Measurements from ENCODE around the gene FAM222A. TPM values are rescaled to one million over a fixed set of nuclear protein-coding genes. Genes with fewer than 3 reads are reported as not detected.

FAM222A gene
- total RNA-seq, 2 experiments from 2014 or later = 0.76 to 1.0 TPM

- ChIA-PET CTCF (interaction anchor here (1.0 to 2.5 kb wide), 4 partner anchors 8 to 13 kb away, joined by 3 to 6 read pairs (median 4); no protein-coding TSS in a partner anchor), POLR2A (no interaction called here)
- peaks cover under 1% of the 10 kb centered on the region for H3K36me3 Mint-ChIP-seq (ENCODE audit: low read depth)
- no peak for ATAC-seq
- DNase-seq = no peak
- no peak overlapping the region for H3K27ac Mint-ChIP-seq
- H3K4me1 Mint-ChIP-seq (ENCODE audit: low read depth) = no peaks in the 10 kb centered on the region
- no peaks in the 10 kb centered on the region for H3K27me3 Mint-ChIP-seq
- H3K4me3 Mint-ChIP-seq = no peak overlapping the region
- peaks cover 6% of the 10 kb centered on the region for H3K9me3 Mint-ChIP-seq
- intact Hi-C loops (cut with micrococcal nuclease) = no loop called here
- no peak for TF ChIP-seq CTCF (IDR thresholded peaks at IDR 0.05)
Measured at GRCh38 chr12:109762071-109762672, 48.5 kb downstream of the FAM222A start.

DNA sequence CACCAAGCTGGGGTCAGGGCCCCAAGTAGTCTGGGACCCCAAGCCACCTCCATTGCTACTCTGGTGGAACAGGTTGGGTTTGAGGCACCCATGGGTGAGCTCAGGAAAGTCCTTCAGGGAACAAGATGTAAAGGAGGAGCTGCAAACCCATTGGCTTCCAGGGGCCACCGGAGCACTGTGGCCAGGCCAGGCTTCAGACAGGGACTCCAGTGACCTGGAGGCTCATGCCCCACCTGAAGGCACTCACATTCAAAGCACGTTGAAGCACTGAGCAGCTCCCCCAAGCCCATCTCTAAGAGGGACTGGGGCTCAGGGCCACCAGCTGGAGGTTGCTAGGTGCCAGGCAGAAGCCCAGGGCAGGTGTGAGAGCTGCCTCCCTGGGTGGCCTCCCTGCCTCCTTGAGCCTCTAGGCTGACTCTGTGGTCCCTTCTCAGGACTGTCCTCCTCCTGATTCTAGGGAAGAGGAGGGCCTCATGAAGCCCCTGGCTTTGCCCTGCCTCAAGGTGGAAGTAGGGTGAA lies 49.1 kb downstream of the FAM222A start:
- intact Hi-C loops (cut with micrococcal nuclease) = no loop called here
- no peak for TF ChIP-seq CTCF (IDR thresholded peaks at IDR 0.05)
- peaks cover 2% of the 10 kb centered on the region for H3K9me3 Mint-ChIP-seq
- H3K4me3 Mint-ChIP-seq = no peak overlapping the region
- no peak overlapping the region for H3K27ac Mint-ChIP-seq
- no peak for DNase-seq
- ATAC-seq = peak; percentile 20
- no peaks in the 10 kb centered on the region for H3K27me3 Mint-ChIP-seq
- ChIA-PET POLR2A (no interaction called here), CTCF (interaction anchor here (1.0 to 2.5 kb wide), 3 partner anchors 9 to 13 kb away, joined by 3 to 6 read pairs (median 4); no protein-coding TSS in a partner anchor)
- no peaks in the 10 kb centered on the region for H3K4me1 Mint-ChIP-seq (ENCODE audit: low read depth)
- no peaks in the 10 kb centered on the region for H3K36me3 Mint-ChIP-seq (ENCODE audit: low read depth)

DNA sequence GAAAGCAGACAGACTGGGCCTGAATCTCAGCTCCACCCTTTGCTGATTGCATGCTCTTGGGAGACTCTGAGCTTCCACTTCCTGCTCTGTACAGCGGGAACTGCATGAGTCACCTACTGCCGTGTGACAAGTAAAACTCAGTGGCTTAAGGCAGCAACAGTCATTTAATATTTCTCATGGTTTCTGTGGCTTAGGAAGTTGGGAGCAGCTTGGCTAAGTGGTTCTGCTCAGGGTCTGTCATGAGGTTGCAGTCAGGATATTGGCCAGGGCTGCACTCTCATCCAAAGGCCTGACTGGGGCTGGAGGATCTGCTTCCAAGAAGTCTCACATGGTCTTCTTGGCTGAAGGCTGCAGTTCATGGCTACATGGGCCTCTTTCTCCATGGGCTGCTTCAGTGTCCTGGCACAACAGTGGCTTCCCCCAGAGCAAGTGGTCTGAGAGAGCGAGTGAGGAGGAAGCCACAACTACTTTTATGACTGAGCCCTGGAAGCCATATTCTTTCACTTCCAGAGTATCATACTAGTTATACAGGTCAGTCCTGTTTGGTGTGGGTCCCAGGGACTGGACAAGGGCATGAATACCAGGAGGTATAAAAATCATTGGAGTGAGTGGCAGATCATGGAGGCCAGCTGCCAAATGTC lies 49.7 kb downstream of the FAM222A start:
- no peak for TF ChIP-seq CTCF (IDR thresholded peaks at IDR 0.05)
- Mint-ChIP-seq H3K27ac (no peak overlapping the region), H3K4me3 (no peak overlapping the region), H3K4me1 (ENCODE audit: low read depth) (no peaks in the 10 kb centered on the region), H3K27me3 (no peaks in the 10 kb centered on the region), H3K9me3 (peaks cover 2% of the 10 kb centered on the region), H3K36me3 (ENCODE audit: low read depth) (no peaks in the 10 kb centered on the region)
- intact Hi-C loops (cut with micrococcal nuclease) = no loop called here
- ChIA-PET POLR2A (no interaction called here), CTCF (interaction anchor here (1.0 to 2.5 kb wide), 3 partner anchors 9 to 12 kb away, joined by 3 to 6 read pairs (median 4); no protein-coding TSS in a partner anchor)
- DNase-seq = peak; percentile 37
- peak; percentile 75 for ATAC-seq

DNA sequence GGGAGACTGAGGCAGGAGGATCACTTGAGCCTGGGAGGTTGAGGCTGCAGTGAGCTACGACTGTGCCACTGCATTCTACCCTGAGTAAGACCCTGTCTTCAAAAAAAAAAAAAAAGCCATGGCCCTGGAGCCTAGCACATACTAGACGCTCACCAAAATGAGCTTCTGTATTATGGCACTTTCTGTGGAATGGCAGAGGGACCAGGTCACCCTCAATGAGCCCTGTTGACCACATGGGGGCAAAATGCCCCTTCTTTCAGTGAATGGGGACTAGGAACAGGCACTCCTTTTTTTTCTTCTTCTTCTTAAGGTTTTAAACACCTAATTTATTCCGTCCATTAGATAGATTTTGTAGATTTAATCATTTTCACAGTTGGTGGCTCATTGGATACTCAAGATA lies 50.5 kb downstream of the FAM222A start:
- no peaks in the 10 kb centered on the region for H3K27me3 Mint-ChIP-seq
- intact Hi-C loops (cut with micrococcal nuclease) = no loop called here
- ChIA-PET CTCF (interaction anchor here (1.6 kb wide), 1 partner anchor 11 kb away, joined by 9 read pairs; no protein-coding TSS in a partner anchor), POLR2A (no interaction called here)
- H3K4me1 Mint-ChIP-seq (ENCODE audit: low read depth) = no peaks in the 10 kb centered on the region
- peaks cover 2% of the 10 kb centered on the region for H3K9me3 Mint-ChIP-seq
- no peaks in the 10 kb centered on the region for H3K36me3 Mint-ChIP-seq (ENCODE audit: low read depth)
- TF ChIP-seq CTCF (IDR thresholded peaks at IDR 0.05) = no peak
- ATAC-seq (no peak), DNase-seq (no peak)
- H3K4me3 Mint-ChIP-seq = no peak overlapping the region
- H3K27ac Mint-ChIP-seq = no peak overlapping the region

All from activated CD8-positive, alpha-beta T cell treated with anti-CD3 and anti-CD28 coated beads for 36 hours (primary cell).